DMS153 (cell line): ENCODE data around the gene HOXA13.

Experiments used
- DNase-seq: peaks from one replicate; lab custom pipeline; 2025; lab: John Stamatoyannopoulos, UW

The HOXA13 gene

DNA sequence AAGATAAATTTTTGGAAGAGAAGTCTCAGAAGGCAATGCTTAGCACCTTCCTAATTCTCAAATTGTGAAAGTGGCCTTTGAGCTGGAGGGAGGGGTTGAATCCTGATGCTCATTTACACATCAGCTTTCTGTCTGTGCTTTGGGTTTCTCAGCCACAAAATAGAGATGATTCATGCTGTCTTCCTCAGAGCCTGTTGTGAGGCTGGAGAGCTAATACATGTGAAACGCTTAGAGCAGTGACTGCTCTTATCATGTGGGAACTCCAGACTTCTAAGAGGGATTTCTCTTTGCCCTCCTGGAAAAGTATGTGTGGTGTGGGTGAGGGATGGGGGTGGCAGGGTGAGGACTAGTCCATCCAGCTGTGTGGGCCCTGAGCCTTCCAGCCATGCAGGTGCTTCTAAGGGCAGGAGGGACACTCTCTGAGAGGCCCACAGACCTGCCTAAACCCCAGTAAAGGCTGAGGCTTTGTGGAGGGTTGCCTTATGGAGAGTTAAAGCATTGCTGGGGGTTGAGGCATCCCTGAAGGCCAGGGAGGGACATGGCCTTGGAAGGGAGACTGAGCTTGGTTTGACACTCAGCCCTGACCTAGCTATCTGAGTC is 37.9 kb upstream of the HOXA13 start:
- DNase-seq: no peak

DNA sequence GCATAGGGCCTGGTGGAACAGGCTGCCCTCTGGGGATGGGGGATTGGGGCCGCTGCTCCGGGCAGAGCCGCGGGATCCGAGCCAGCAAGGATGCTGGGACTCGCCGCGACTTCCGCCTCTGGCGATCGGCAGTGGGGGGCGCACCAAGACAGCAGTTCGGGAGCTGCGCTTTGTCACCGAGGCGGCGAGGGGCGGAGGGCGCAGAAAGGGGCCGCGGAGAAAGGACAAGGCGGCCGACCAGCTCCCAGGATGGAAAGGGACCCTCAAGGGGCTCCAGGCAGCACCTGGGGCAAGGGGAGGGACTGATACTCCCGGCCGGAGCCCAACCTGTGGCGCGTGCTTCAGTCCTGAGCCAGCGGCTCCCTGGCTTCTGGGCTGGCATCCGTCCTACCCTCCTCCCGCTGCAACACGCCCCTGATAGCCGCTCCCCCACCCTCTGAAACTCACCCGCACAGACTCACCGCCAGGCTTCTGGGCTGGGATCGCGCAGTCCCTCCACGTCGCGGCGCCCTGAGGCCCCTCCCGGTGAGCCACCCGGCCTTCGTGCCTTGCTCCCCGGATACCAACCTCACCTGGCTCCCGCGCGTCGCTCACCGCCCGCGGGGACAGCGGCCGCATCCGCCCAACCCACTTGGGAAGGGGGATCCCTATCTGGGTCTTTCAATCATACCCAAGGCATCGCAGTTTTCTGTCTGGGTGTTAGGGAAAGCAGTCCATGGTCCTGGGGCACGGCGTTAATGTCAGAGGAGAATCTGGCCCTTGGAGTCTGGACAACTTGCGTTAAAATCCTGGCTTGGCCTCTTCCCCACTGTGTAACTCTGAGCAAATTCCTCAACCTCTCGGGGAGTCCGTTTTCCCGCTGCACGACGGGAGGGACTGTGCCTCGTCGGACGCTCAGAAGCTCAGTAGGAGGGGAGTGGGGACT is 35.8 kb upstream of the HOXA13 start:
- DNase-seq: peak; percentile 51

DNA sequence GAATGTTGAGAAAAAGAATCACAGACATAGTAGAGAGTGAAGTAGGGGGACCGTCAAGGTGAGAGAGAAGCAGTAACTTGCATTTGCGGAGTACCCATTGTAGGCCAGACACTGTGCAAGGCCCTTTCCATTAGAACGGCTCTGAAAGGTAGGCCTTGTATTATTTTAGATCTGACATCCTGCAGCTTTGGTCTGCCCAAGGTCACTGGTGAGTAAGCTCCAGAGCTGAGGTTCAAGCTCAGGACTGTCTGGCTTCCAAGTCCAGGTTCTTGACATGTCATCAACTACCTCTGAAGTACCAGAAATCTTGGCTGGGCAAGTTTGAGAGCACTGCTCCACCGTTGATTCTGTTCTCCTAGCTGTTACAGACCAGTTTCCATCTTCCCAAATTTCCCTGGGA is 29.6 kb upstream of the HOXA13 start:
- DNase-seq: no peak

DNA sequence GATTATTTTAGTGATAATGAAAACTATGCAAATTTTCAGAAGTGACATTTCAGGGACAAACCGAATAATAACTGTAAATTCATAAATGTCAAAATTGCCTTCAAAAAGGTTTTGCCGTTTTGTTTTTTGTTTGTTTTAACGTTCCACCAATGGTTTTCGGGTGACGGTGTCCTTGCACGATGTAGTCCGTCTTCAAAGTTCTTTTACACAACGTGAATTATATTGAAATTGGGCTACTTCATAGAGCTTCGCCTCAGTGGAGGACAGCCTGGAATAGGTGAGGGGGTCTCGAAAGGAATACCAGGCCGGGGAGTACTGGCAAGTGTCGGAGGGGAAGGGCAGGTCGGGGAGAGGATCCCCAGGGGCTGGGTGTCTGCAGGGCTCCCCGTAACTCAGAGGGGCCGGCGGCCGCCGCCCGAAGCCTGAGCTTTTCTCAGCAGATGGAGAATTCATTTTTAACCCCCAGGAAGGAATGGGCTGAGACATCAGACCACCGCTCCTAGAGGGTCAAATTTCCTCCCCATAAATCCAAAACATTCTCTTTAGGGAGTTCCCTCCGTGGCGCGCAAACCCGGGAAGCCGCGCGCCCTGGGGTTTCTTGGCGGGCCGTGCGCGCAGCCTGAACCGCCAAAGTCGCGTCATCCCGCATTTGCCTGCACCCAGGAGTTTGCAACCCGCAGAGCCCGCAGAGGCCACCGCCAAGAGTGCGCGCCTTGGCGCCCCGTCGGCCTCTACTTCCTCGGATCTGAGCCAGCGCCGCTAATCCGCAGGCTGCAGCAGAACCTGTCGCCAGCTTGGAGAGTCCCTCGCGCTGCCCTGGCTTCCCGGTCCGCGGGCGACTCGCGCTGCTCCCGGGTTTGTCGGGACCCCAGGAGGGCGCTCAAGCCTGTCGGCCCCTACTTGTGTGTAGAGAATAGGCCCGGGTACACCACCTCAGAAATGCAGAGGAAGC is 25.4 kb upstream of the HOXA13 start:
- no peak for DNase-seq

DNA sequence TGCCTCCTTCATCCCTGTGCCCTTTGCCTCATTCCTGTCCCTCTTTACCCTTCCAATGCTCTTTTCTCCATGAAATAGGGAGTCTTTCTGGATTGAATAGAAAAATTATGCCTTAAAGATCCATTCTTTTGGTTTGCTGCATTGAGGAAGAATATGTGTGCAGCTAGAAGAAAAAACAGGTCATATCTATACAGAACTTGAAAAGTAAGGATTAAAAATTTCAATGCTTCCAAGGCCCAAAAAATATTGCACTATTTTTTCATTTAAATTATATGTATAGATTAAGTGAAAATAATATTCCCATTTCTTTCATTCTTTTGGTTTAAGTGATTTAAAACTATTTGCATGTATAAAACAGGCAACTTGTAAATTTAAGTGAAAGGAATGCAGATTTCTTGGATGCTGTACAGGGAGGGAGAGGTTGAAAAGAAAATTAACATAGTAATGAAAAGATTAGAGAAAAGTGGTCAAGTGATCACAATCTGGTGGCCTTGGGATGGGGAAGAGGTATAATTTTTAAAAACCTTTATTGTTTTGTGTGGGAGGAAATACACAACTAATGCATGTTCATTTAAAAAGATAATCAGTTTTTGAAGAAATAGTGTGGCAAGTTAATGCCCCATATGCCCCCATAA is 24.2 kb upstream of the HOXA13 start:
- DNase-seq: no peak

DNA sequence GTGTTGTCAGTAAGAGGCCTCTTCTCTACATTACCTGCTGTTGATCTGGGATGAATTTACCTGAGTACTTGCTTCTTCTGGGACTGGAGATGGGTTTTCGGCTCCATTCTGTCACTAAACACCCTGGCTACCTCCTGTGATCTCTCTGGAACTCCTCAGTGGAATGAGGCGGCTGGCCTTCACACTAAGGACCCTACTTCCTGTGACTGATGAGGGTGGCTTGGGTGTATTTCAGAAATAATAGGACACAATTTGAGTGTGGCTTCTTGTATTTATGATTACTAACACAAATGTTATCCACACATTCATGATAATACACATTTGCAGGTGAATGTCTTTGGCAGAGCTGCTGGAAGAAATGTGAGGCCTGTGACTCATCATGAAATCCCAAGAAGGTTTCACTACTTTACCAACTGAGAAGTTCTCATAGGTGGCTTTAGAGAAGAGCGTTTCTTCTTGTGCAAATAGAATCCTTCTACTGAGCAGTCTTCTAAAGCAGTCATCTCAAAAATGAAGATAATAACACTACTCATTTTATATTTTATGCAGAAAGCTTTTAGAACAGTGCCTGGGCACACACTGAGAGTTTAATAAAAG is 21.4 kb upstream of the HOXA13 start:
- DNase-seq: no peak

DNA sequence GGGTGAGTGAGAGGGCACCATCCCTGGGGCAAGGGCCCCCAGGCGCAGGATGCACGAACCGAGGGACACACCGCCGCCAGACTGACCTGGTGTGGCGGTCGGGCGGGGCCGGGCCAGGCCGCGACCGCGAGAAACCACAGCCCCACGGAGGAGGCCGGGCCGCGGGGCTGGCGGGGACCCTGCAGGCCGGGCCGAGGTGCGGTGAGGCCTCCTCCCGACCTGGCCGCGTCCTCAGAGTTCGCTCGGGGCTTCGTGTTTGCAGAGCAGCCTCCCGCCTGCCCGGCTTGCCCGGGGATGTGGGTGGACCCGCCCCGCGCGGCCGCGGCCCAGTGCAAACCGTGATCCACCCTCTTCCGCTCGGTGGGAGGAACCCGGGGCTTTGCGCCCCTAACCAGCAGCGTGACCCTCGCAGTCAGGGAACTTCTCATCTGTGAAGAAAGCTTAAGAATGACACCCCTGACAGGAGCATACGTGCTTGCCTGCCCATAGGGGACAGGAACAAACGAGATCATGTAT is 20.6 kb upstream of the HOXA13 start:
- no peak for DNase-seq

DNA sequence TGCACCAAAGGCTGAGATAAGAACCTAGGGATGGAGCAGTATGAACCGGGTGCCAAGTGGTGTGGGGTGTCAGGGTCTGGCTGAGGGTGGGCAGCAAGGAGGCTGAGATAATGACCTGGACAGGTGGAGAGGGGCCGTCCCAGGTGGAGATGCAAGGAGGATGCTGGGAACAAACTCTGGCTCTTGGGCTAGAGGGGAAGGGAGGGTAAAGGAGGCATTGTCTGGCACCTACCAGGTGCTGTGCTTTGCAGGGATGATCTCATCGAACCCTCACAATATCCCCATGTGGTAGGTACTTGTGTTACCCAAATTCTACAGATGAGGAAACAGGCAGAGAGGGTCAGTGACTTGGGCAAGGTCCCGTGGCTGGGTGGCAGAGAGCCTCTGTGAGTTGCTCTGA is 19.9 kb upstream of the HOXA13 start:
- DNase-seq: no peak

DNA sequence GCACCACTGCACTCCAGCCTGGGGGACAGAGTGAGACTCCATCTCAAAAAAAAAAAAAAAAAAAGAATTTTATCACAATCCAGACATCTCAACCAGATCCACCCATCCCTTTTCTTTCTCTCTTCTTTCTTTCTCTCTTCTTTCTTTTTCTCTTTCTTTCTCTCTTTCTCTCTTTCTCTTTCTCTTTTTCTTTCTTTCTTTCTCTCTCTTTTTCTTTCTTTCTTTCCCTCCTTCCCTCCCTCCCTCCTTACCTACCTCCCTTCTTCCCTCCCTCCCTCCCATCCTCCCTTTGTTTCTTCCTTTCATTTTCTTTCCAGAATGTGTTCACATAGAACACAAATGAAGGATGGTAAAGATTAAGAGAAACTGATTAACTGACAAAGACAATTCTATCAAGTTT is 18.1 kb upstream of the HOXA13 start:
- DNase-seq: no peak

DNA sequence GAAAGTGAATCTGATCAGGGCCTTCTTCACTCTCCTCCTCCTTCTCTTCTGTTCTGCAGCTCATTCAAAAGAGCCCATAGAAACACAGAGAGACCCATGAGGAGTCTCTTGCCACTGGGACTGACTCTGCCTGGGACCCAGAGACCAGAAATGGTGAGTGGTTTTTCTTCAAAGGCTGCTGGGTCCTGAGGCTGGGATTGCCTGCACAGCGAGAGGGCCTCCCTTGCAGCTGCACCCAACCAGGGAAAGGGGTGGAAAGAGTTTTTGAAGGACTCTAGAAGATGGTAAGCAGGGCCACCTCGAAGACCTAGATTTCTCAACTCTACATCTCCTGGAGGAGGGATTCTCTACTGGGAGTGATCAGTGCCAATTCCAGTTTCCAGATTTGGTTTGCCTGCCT is 15.5 kb upstream of the HOXA13 start:
- no peak for DNase-seq

DNA sequence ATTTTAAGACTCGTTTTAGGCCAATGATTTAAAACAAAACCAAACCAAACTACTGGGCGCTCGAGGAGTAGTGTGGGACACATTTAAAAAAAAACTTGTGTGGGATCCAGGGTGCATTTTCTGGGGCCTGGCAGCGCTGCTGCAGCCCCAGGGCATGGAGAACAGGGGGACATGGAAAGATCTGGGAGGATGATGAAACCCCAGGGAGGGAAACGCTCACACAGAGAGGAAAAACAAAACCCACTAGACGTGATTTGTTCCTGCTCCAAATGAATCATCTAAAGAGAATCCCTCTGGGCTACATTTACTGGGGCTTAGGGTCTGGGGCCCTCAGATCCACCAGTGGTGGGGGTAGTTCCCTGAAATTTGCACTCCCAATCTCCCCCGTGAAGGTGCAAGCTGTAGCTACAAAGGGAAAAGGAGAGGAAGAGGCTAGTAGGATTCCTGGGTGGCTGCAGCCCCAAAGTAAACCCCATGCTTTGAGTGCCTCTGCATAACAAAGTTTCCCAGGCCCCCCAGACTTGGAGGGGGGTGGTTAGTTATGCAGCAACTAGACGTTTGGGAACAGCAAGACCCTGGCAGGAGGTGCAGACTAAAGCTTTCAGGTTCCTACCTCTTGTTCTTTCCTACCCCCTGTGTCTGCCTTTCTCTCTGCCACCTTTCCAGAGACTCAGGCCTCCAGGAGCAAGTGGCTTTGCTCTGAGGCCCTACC is 14.5 kb upstream of the HOXA13 start:
- no peak for DNase-seq

DNA sequence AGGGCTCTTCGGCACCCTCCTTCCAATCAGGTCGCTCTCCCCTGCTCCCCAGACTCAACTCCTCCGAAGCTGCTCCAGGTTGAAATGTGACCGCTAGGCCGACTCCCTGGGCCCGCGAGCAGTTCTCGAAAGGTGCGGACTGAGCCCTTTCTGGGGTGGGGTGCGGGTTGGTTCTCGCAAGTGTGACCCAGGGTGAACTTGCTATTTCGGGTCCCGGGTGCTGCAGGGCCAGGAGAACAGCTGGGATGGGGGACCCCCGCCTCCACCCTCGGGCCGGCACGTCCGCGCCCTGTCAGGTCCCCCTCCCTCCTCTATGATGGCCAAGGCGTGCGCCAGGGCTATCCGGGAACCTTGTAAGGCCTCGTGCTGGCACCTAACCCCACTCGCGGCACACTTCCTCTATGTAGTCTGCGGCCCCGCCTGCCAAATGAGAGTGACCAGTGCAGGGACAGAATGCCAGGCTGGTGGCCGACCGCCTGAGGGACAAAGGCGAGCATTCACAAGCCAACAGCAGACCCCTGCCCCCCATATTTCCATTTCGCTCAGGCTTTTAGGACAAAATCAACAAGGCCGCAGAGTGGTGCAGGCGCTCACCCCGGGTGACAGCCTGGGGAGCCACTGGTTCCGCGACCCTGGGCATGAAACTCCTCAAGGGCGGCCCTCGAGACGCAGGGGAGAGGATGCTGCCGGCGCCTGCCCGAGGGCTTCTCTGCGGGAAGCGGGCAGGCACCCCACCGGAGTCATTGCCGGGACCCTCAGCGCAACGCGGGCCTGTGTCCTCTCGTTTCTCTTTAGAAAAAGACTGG is 13.7 kb upstream of the HOXA13 start:
- no peak for DNase-seq

DNA sequence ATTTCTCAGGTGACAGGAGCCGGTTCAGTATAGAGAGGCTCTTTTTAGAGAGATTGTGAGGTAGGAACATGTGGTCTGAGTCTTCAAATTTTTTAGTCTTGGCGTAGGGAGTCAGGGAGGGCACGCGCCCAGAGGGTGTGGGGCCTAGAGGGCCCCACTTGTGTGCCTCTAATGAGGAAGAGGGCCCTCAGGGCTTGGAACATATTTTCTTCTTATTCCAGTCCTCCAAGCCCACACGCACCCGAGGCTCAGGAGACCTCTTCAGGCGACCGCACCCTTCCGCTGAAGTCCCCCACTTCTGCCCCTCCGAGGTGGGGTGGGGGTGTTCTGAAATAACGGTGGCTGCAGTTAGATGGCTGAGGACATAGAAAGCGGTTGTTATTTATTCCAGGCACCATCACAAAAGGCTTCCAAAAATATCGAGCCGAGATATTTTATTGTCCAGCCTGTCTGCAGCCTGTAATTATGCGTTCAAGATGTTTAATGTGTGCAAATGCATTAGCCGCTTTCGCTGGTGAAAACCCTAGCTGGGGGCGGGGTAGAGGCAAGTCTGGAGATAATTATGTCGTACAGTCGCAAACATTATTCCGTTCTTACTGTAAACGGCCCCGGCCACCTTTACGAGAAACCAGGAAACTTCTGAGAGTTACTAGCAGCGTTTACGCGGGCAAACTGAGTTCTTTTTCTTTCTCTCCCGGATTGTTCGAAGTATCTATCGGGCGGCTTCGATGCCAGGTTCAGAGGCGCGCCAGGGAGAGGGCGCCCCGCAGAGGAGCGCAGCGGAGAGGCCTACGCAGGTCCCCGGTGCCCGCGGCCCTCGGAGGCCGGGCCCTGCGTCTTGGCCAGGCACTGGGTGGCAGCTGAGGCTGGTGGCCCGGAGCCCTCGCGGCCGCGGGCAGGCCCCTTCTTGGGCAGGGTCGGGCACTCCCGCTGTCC is 12.9 kb upstream of the HOXA13 start:
- no peak for DNase-seq

DNA sequence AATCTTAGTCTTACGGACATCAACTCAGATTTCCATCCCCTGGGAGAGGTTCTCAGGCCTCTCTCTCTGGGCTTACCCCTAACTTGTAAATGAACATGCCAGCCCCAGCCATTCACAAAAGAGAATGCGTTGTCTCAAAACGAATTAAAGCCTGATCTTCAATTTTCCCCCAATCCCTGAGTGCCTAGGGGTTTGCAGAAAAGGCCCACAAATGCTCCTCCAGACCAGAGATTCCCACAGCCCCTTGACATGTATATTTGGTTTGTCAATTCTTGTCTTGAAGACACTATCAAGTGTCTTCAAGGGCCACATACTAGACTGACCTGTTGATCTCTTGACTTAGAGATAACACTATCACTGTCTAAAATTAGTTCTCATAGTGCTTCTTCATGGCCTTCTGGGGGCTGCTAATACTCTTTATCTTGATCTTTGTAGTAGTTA is 11.9 kb upstream of the HOXA13 start:
- DNase-seq: no peak

DNA sequence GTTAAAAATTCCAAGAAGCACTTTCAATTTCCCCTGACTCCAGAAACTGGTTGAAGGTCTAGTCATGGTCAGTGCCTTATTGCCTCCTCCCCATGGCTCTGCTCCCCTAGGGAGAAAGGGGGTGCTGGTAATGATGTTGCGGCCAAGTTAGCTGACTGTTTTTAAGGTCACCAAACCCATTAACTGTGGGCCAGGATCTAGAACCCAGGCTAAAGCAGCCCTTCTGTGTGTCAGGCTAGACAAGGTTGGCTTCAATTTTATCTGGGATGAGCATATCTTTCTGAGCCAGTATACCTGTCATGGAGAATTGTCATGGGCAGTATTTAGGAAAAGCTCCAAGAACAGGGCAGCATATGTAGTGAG is 11.2 kb upstream of the HOXA13 start:
- no peak for DNase-seq

DNA sequence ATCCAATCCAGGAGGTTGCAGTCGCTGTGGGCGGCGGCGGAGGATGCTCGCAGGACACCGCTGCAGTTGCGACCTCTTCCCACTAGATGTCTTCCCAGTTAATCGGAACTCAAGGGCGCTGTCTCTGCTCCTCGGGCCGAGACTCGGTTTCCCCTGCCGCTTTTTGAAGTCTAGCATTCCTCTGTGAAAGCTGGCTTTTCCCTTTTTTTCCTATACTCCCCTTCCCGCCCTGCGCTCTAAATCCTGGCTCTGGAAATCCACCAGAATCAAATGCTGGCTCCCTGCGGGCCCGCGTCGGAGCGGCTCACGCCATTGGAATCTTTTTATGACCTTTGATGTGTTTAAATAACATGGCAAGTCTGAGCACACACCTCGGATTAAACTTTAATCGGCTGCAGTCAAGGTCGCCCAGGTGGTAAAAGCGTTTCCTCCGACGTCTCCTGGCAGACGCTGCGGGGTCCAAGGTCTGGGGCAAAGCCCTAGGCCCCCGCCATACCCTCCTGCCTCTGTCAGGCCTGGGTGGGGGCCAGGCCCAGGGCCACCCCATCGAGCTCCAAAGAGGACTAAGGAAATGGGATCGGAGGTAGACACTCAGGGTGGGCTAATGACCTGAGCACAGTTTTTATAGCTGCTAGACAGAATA is 10.7 kb upstream of the HOXA13 start:
- no peak for DNase-seq

DNA sequence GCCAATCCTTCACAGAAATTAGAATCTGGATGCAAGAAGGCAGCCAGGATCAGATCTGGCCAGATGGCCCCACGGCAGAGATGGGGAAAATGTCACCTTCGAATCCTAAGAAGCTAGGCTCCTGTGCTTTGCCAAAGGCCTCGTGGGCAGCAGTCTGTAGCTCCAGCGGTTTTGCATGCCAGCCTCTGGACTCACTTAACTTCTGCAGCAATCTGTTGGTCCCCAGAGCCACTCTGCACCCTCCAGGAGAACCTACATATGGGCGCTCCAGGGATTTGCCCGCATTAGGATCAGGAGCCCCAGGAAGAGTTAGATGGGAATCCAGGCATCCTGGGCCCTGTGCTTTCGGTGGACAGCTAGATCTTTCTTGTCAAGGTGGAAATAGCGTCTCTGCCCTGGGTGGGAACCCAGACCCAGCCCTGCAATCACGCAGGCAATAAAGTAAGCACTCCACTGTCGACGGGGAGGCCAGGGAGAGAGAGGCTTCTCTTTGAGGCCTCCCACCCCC is 10.1 kb upstream of the HOXA13 start:
- DNase-seq: no peak

DNA sequence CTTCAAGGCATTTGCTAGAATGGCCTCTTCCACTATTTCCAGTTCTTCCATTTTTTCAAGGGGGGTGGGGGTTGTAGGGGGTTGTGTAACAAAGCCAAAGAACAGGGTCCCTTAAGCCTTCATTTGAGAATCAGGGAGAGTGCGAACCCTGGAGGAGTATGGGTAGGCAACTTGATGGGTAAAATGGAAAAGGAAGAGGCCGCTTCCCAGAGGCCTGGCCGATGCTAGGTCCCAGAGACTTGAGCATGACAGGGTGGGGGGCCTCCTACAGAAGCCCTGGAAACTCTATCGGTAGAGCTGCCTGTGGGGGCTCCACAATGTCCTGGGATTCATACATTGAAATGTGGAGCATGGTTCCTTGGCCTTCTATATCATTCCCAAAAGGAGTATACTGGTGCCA is 9.1 kb upstream of the HOXA13 start:
- no peak for DNase-seq
